ENCODE measurements around the gene PTAFR.

PTAFR gene

GRCh38 chr1:28176492-28177470 lies at the start of gene PTAFR:
Gene PTAFR, minus strand, starts transcription at chr1:28176690. Its CDS starts 25,669 bp downstream, at chr1:28151021.
- DNase-seq, result no peak

- DNase-seq, result no peak
Observed at GRCh38 chr1:28213315-28213714, 36.8 kb upstream of the PTAFR start.

- DNase-seq, result no peak
Observed at GRCh38 chr1:28209700-28210099, 33.2 kb upstream of the PTAFR start.

- DNase-seq, result peak; percentile 72
Observed at GRCh38 chr1:28208818-28209441, 32.4 kb upstream of the PTAFR start.

GRCh38 chr1:28205243-28205642 lies 28.8 kb upstream of the PTAFR start:
- DNase-seq, result no peak

- peak; percentile 55 for DNase-seq
Observed at GRCh38 chr1:28200234-28200873, 23.9 kb upstream of the PTAFR start.

- DNase-seq, result peak; percentile 84
Observed at GRCh38 chr1:28199328-28200233, 23.1 kb upstream of the PTAFR start.

GRCh38 chr1:28197682-28198415 lies 21.4 kb upstream of the PTAFR start:
- peak; percentile 54 for DNase-seq

- no peak for DNase-seq
Observed at GRCh38 chr1:28196330-28196729, 19.8 kb upstream of the PTAFR start.

- DNase-seq, result peak; percentile 51
Observed at GRCh38 chr1:28195780-28196179, 19.3 kb upstream of the PTAFR start.

- DNase-seq, result no peak
Observed at GRCh38 chr1:28194326-28195035, 18.0 kb upstream of the PTAFR start.

GRCh38 chr1:28193701-28194161 lies 17.2 kb upstream of the PTAFR start:
- no peak for DNase-seq

- no peak for DNase-seq
Observed at GRCh38 chr1:28190996-28191645, 14.6 kb upstream of the PTAFR start.

GRCh38 chr1:28190337-28190979 lies 14.0 kb upstream of the PTAFR start:
- no peak for DNase-seq

GRCh38 chr1:28185071-28185470 lies 8.6 kb upstream of the PTAFR start:
- no peak for DNase-seq

GRCh38 chr1:28180306-28181305 lies 4.1 kb upstream of the PTAFR start:
- no peak for DNase-seq

- no peak for DNase-seq
Observed at GRCh38 chr1:28178690-28179485, 2.4 kb upstream of the PTAFR start.

Data from activated CD8-positive, alpha-beta memory T cell treated with anti-CD3 and anti-CD28 coated beads for 24 hours (primary cell).